GM23248 (cell line): ENCODE measurements around the gene IL17REL.

Experiments
- EZH2 ChIP-seq: fragments of 200-600 bp; sonication (generic); IDR thresholded peaks from 2 replicates; pipeline ENCODE4 v1.6.1; 2018; ENCODE audit warnings: antibody characterized with exemption, mild to moderate bottlenecking; ENCODE audit not compliant: insufficient read depth, poor library complexity, severe bottlenecking
- EZH2phosphoT487 ChIP-seq: fragments of 200-600 bp; sonication (generic); IDR thresholded peaks from 2 replicates; pipeline ENCODE4 v1.6.1; 2018; ENCODE audit warnings: antibody characterized with exemption, moderate library complexity, mild to moderate bottlenecking, low read depth; ENCODE audit not compliant: insufficient read depth

- no peak for TF ChIP-seq EZH2
- TF ChIP-seq EZH2phosphoT487 = no peak
Observed at GRCh38 chr22:49973018-49973961, 39.3 kb downstream of the IL17REL start.
